Kidney epithelial cell (primary cell): ENCODE data around the gene SLAIN2. TPM values are rescaled to one million over a fixed set of nuclear protein-coding genes. Genes with fewer than 3 reads are reported as not detected.
A peak's percentile ranks its signal among the peaks of the same experiment; 100 is the strongest.

Experiments
- DNase-seq: peaks from one replicate; pipeline ENCODE4 v3.0.0-alpha.2; 2010; ENCODE audit warnings: low read depth
- H3K27me3 ChIP-seq: 2 replicates; pipeline ENCODE4 v1.6.0; 2011; ENCODE audit warnings: low read length; ENCODE audit not compliant: control insufficient read depth, insufficient read depth
- H3K36me3 ChIP-seq: 2 replicates; pipeline ENCODE4 v1.5.1; 2011; ENCODE audit warnings: low read length; ENCODE audit not compliant: control insufficient read depth, insufficient read depth
- H3K4me3 ChIP-seq: 2 replicates; pipeline ENCODE4 v1.5.1; 2011; ENCODE audit warnings: low read depth, mild to moderate bottlenecking, control low read depth, low read length
- CTCF ChIP-seq: IDR thresholded peaks from 2 replicates; pipeline ENCODE4 v1.5.1; 2011; ENCODE audit warnings: mild to moderate bottlenecking, moderate library complexity, low read length, control low read depth, inconsistent platforms; ENCODE audit not compliant: insufficient read depth, poor library complexity, severe bottlenecking
- total RNA-seq: library from RNA; depleted of rRNA; stranded (reverse); fragments of >200 nt; gene quantifications from 2 replicates; pipeline ENCODE4 v1.2.3, GENCODE V29; 2015

SLAIN2 gene
- total RNA-seq, 1 donor from 2014 or later, result 104 TPM

- no peaks in the 10 kb centered on the region for H3K27me3 ChIP-seq
- H3K36me3 ChIP-seq, result no peaks in the 10 kb centered on the region
- peak overlapping the region; percentile 98 for H3K4me3 ChIP-seq
- no peak for DNase-seq
- no peak for TF ChIP-seq CTCF
Measured at GRCh38 chr4:48343035-48343434, 1.7 kb downstream of the SLAIN2 start.

GRCh38 chr4:48343551-48343950 is 2.2 kb downstream of the SLAIN2 start:
- DNase-seq, result no peak
- peak overlapping the region; percentile 98 for H3K4me3 ChIP-seq
- H3K36me3 ChIP-seq, result no peaks in the 10 kb centered on the region
- no peak for TF ChIP-seq CTCF
- no peaks in the 10 kb centered on the region for H3K27me3 ChIP-seq

- Histone ChIP-seq H3K36me3 (no peaks in the 10 kb centered on the region), H3K4me3 (no peak overlapping the region), H3K27me3 (no peaks in the 10 kb centered on the region)
- TF ChIP-seq CTCF, result no peak
- no peak for DNase-seq
Measured at GRCh38 chr4:48345542-48345941, 4.2 kb downstream of the SLAIN2 start.

- Histone ChIP-seq H3K27me3 (no peaks in the 10 kb centered on the region), H3K36me3 (no peaks in the 10 kb centered on the region), H3K4me3 (no peak overlapping the region)
- no peak for TF ChIP-seq CTCF
- DNase-seq, result no peak
Measured at GRCh38 chr4:48346594-48346993, 5.3 kb downstream of the SLAIN2 start.

GRCh38 chr4:48347282-48347921 is 6.1 kb downstream of the SLAIN2 start:
- Histone ChIP-seq H3K27me3 (no peaks in the 10 kb centered on the region), H3K4me3 (no peak overlapping the region)
- no peak for TF ChIP-seq CTCF

GRCh38 chr4:48350871-48351270 is 9.5 kb downstream of the SLAIN2 start:
- no peak for DNase-seq

More at GRCh38 chr4:48347282-48347921, 6.1 kb downstream of the SLAIN2 start:
- no peak for DNase-seq
- no peaks in the 10 kb centered on the region for H3K36me3 ChIP-seq

More at GRCh38 chr4:48350871-48351270, 9.5 kb downstream of the SLAIN2 start:
- no peaks in the 10 kb centered on the region for H3K36me3 ChIP-seq
- H3K4me3 ChIP-seq, result no peak overlapping the region
- no peak for TF ChIP-seq CTCF
- no peaks in the 10 kb centered on the region for H3K27me3 ChIP-seq
